ENCODE results near the gene SUGCT.

SUGCT gene

GRCh38 chr7:40833191-40833887, 698.5 kb downstream of the SUGCT start:
- no peak overlapping the region for H3K4me2 ChIP-seq (ENCODE audit: low read depth, low read length, poor library complexity, severe bottlenecking)
- no peak overlapping the region for H3K4me3 ChIP-seq (ENCODE audit: low read length, poor library complexity, severe bottlenecking)
- no peaks in the 10 kb centered on the region for H3F3A ChIP-seq (ENCODE audit: low read depth)
- no peaks in the 10 kb centered on the region for H3K36me3 ChIP-seq (ENCODE audit: insufficient read depth, low read length)
- no peaks in the 10 kb centered on the region for H3K79me2 ChIP-seq (ENCODE audit: insufficient read depth, low read length)
- TF ChIP-seq CTCF (conservative IDR thresholded peaks at IDR 0.05; ENCODE audit: low read length): no peak
- no peak for TF ChIP-seq EZH2phosphoT487 (IDR thresholded peaks at IDR 0.05; ENCODE audit: borderline replicate concordance)
- no peaks in the 10 kb centered on the region for H3K4me1 ChIP-seq (ENCODE audit: insufficient read depth, low read length, poor library complexity, severe bottlenecking)
- H3K9ac ChIP-seq (ENCODE audit: low read depth, low read length, poor library complexity, severe bottlenecking): no peak overlapping the region
- no peaks in the 10 kb centered on the region for H3K9me2 ChIP-seq (replicated peaks; ENCODE audit: low read depth, low read length)
- H3K27me3 ChIP-seq (ENCODE audit: insufficient read depth, low read length, poor library complexity, severe bottlenecking): no peaks in the 10 kb centered on the region
- H3K9me3 ChIP-seq (ENCODE audit: insufficient read depth, low read depth, low read length): no peaks in the 10 kb centered on the region
- H2AFZ ChIP-seq (ENCODE audit: low read length): no peak overlapping the region
- H4K20me1 ChIP-seq (ENCODE audit: insufficient read depth, low read length, poor library complexity, severe bottlenecking): no peaks in the 10 kb centered on the region

- no peaks in the 10 kb centered on the region for H3K79me2 ChIP-seq (ENCODE audit: insufficient read depth, low read length)
- H3K4me1 ChIP-seq (ENCODE audit: insufficient read depth, low read length, poor library complexity, severe bottlenecking): no peaks in the 10 kb centered on the region
- H2AFZ ChIP-seq (ENCODE audit: low read length): no peak overlapping the region
- no peak overlapping the region for H3K4me3 ChIP-seq (ENCODE audit: low read length, poor library complexity, severe bottlenecking)
- H3F3A ChIP-seq (ENCODE audit: low read depth): no peaks in the 10 kb centered on the region
- TF ChIP-seq EZH2phosphoT487 (IDR thresholded peaks at IDR 0.05; ENCODE audit: borderline replicate concordance) (no peak), CTCF (conservative IDR thresholded peaks at IDR 0.05; ENCODE audit: low read length) (no peak)
- no peaks in the 10 kb centered on the region for H3K9me3 ChIP-seq (ENCODE audit: insufficient read depth, low read depth, low read length)
- H3K36me3 ChIP-seq (ENCODE audit: insufficient read depth, low read length): no peaks in the 10 kb centered on the region
- no peak overlapping the region for H3K4me2 ChIP-seq (ENCODE audit: low read depth, low read length, poor library complexity, severe bottlenecking)
- H3K9me2 ChIP-seq (replicated peaks; ENCODE audit: low read depth, low read length): no peaks in the 10 kb centered on the region
- H4K20me1 ChIP-seq (ENCODE audit: insufficient read depth, low read length, poor library complexity, severe bottlenecking): no peaks in the 10 kb centered on the region
- no peak overlapping the region for H3K9ac ChIP-seq (ENCODE audit: low read depth, low read length, poor library complexity, severe bottlenecking)
- no peaks in the 10 kb centered on the region for H3K27me3 ChIP-seq (ENCODE audit: insufficient read depth, low read length, poor library complexity, severe bottlenecking)
Measured at GRCh38 chr7:40833888-40834234, 699.1 kb downstream of the SUGCT start.

GRCh38 chr7:40836218-40836617, 701.4 kb downstream of the SUGCT start:
- TF ChIP-seq CTCF (conservative IDR thresholded peaks at IDR 0.05; ENCODE audit: low read length): no peak
- TF ChIP-seq EZH2phosphoT487 (IDR thresholded peaks at IDR 0.05; ENCODE audit: borderline replicate concordance): no peak
- no peaks in the 10 kb centered on the region for H3K9me3 ChIP-seq (ENCODE audit: insufficient read depth, low read depth, low read length)
- H2AFZ ChIP-seq (ENCODE audit: low read length): no peak overlapping the region
- no peaks in the 10 kb centered on the region for H4K20me1 ChIP-seq (ENCODE audit: insufficient read depth, low read length, poor library complexity, severe bottlenecking)
- no peak overlapping the region for H3K4me3 ChIP-seq (ENCODE audit: low read length, poor library complexity, severe bottlenecking)
- H3F3A ChIP-seq (ENCODE audit: low read depth): no peaks in the 10 kb centered on the region
- no peak overlapping the region for H3K4me2 ChIP-seq (ENCODE audit: low read depth, low read length, poor library complexity, severe bottlenecking)
- H3K4me1 ChIP-seq (ENCODE audit: insufficient read depth, low read length, poor library complexity, severe bottlenecking): no peaks in the 10 kb centered on the region
- no peaks in the 10 kb centered on the region for H3K27me3 ChIP-seq (ENCODE audit: insufficient read depth, low read length, poor library complexity, severe bottlenecking)
- H3K9me2 ChIP-seq (replicated peaks; ENCODE audit: low read depth, low read length): no peaks in the 10 kb centered on the region
- no peaks in the 10 kb centered on the region for H3K79me2 ChIP-seq (ENCODE audit: insufficient read depth, low read length)
- no peaks in the 10 kb centered on the region for H3K36me3 ChIP-seq (ENCODE audit: insufficient read depth, low read length)
- H3K9ac ChIP-seq (ENCODE audit: low read depth, low read length, poor library complexity, severe bottlenecking): no peak overlapping the region
